GM12878 (cell line): Measurements from ENCODE around the gene IL17F. TPM values are rescaled to one million over a fixed set of nuclear protein-coding genes. Genes with fewer than 3 reads are reported as not detected.
A peak's percentile ranks its signal among the peaks of the same experiment; 100 is the strongest.

Experiments used
- ATAC-seq: fragments of 200-7000 bp; cut with Tn5 transposase; 3 replicates; pipeline ENCODE4 v1.9.1; 2020; ENCODE audit warnings: mild to moderate bottlenecking, moderate library complexity
- BruUV-seq: library from RNA; stranded (reverse); fragments of 400-500 nt; replicated peaks from 2 replicates; lab custom pipeline; 2021; lab: Mats Ljungman, UMichigan
- CTCF ChIA-PET: fragments of 300-600 bp; sonication (Branson Sonifier 250); formaldehyde crosslinking; extraction: SDS; loops from one replicate; lab custom pipeline; 2021; ENCODE audit warnings: inconsistent platforms; lab: Yijun Ruan, JAX
- POLR2A ChIA-PET: fragments of 350-600 bp; formaldehyde crosslinking; extraction: SDS; loops from one replicate; lab custom pipeline; 2021; ENCODE audit warnings: inconsistent platforms; lab: Charles Lee
- RAD21 ChIA-PET: fragments of 300-600 bp; sonication (Branson Sonifier 250); formaldehyde crosslinking; loops from one replicate; lab custom pipeline; 2023; ENCODE audit warnings: antibody characterized with exemption; ENCODE audit not compliant: unreplicated experiment; lab: Charles Lee
- SMC1A ChIA-PET: fragments of 300-600 bp; sonication (Branson Sonifier 250); formaldehyde crosslinking; loops from one replicate; lab custom pipeline; 2023; ENCODE audit not compliant: unreplicated experiment, uncharacterized antibody; lab: Charles Lee
- DNase-seq: peaks from one replicate; pipeline ENCODE4 v3.0.0-alpha.2; 2011; ENCODE audit warnings: low read depth, low spot score
- FAIRE-seq: peaks from 3 replicates; lab custom pipeline; 2011; peaks lifted over from hg19 to GRCh38; lab: Jason Lieb, UNC
- H2AFZ ChIP-seq: 2 replicates; pipeline ENCODE4 v1.6.0; 2011; ENCODE audit warnings: low read depth, low read length, control low read depth; ENCODE audit not compliant: control insufficient read depth
- H3K27ac ChIP-seq: 2 replicates; pipeline ENCODE4 v1.5.1; 2011; ENCODE audit warnings: control low read depth; ENCODE audit not compliant: control insufficient read depth, insufficient read depth
- H3K27me3 ChIP-seq, 2 experiments: replicated peaks in 1 of 2; 2 replicates each; pipeline versions ENCODE4 v1.6.0 to v1.6.1; 2011; ENCODE audit warnings: low read length in 1 of 2; ENCODE audit not compliant: control insufficient read depth in 2 of 2, insufficient read depth in 2 of 2
- H3K36me3 ChIP-seq, 2 experiments: 2 replicates each; pipeline ENCODE4 v1.5.1; 2011; ENCODE audit warnings: low read length in 1 of 2; ENCODE audit not compliant: control insufficient read depth in 2 of 2, insufficient read depth in 2 of 2
- H3K4me1 ChIP-seq: 2 replicates; pipeline ENCODE4 v1.6.1; 2011; ENCODE audit warnings: mild to moderate bottlenecking, low read length, moderate library complexity, mixed read lengths; ENCODE audit not compliant: control insufficient read depth, insufficient read depth
- H3K4me2 ChIP-seq: 2 replicates; pipeline ENCODE4 v1.6.0; 2011; ENCODE audit warnings: control low read depth; ENCODE audit not compliant: control insufficient read depth, insufficient read depth
- H3K4me3 ChIP-seq: fragments of 200-600 bp; sonication (generic); 2 replicates; pipeline ENCODE4 v1.5.1; 2016
- H3K79me2 ChIP-seq: 2 replicates; pipeline ENCODE4 v1.6.0; 2011; ENCODE audit warnings: low read length; ENCODE audit not compliant: control insufficient read depth, insufficient read depth
- H3K9ac ChIP-seq: 2 replicates; pipeline ENCODE4 v1.8.0; 2011; ENCODE audit warnings: low read length, control low read depth, mixed read lengths; ENCODE audit not compliant: control insufficient read depth, insufficient read depth
- H3K9me3 ChIP-seq: replicated peaks from 3 replicates; pipeline ENCODE4 v1.5.1; 2011; ENCODE audit warnings: mild to moderate bottlenecking, low read length; ENCODE audit not compliant: control insufficient read depth, insufficient read depth
- H4K20me1 ChIP-seq: 2 replicates; pipeline ENCODE4 v1.6.0; 2011; ENCODE audit not compliant: control insufficient read depth, insufficient read depth
- CHD1 ChIP-seq: IDR thresholded peaks from 2 replicates; pipeline ENCODE4 v1.6.1; 2012; ENCODE audit warnings: low read depth, low read length, improper control_type of control experiment
- IKZF2 ChIP-seq, 2 experiments: fragments of 450-650 bp; IDR thresholded peaks; 2 replicates each; pipeline ENCODE4 v1.6.1; 2017; ENCODE audit warnings: mild to moderate bottlenecking in 2 of 2, moderate library complexity in 2 of 2
- POLR2AphosphoS5 ChIP-seq: IDR thresholded peaks from 2 replicates; pipeline ENCODE4 v1.6.1; 2011; ENCODE audit warnings: mild to moderate bottlenecking, low read length, inconsistent platforms
- RUNX3 ChIP-seq: IDR thresholded peaks from 2 replicates; pipeline ENCODE4 v1.6.1; 2012; ENCODE audit warnings: low read length, inconsistent platforms
- WGBS: methylation state at CpG from one replicate; pipeline ENCODE4 v1.1.6; 2016; ENCODE audit warnings: low lambda C conversion rate; ENCODE audit not compliant: insufficient replicate concordance, insufficient coverage; ENCODE audit errors: missing lambda C conversion rate; 5-methylcytosine and 5-hydroxymethylcytosine counted together
- in situ Hi-C: fragments of 300-500 bp; cut with MboI; formaldehyde crosslinking; loops from 9 replicates; pipeline ENCODE4 v1.14.3; 2018; ENCODE audit warnings: mixed read lengths
- intact Hi-C: fragments of 100-400 bp; cut with micrococcal nuclease; formaldehyde crosslinking; loops from one replicate; pipeline ENCODE4 v1.14.2; 2022; ENCODE audit not compliant: unreplicated experiment
- polyA plus RNA-seq, 11 experiments: library from polyadenylated mRNA; depleted of rRNA in 4 of 11; unstranded in 6 of 11; stranded (reverse) in 5 of 11; fragments of >200 nt; fragmentation: Nextera tagmentation in 4 of 11; fragmentation: Illumina TruSeq in 1 of 11; extraction: Ambion mirVana in 4 of 11; extraction: Trizol in 1 of 11; gene quantifications; 1 replicate in 1 of 11; 2 replicates in 10 of 11; pipeline versions ENCODE4 v1.2.1 to v1.2.3, GENCODE V29; 2011 to 2016; ENCODE audit warnings: inconsistent platforms in 2 of 11, missing spikeins in 2 of 11, low read depth in 1 of 11
- total RNA-seq, 4 experiments: library from RNA; depleted of rRNA in 3 of 4; stranded (reverse); fragments of >200 nt in 3 of 4; fragmentation: Illumina TruSeq in 1 of 4; extraction: Trizol in 1 of 4; gene quantifications; 2 replicates each; pipeline versions ENCODE4 v1.2.1 to v1.2.3, GENCODE V29; 2013 to 2021
- TF ChIP-seq, protein P1 (sequence below): fragments of 450-650 bp; IDR thresholded peaks from 2 replicates; pipeline ENCODE4 v1.6.1; 2016; ENCODE audit warnings: mild to moderate bottlenecking

Gene IL17F
- total and polyA plus RNA-seq, 10 of the 15 experiments (the other 5 are each of a cell fraction or from before 2014, with no cell fraction given) = 0.20 TPM; not detected in 9

DNA sequence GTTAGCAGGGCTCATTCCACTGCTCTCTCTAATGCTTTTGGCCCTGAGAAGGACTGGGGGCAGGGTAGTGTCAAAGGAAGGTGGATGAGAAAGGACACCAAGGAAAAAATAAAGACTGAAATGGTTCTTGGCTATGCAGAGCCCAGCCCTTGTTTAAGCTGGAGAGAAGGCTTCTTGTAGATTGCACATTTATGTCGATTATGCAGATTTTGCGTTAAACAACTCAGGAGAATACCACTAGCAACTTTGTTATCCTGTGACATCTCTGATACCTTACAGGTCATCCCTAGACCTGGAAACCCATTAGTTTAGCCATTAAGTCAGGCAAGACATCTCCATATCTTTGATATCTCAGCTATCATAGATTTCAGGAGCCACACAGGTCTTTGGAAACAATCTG, 11.1 kb upstream of the IL17F start:
- SMC1A ChIA-PET = interaction anchor here (1.4 kb wide), 1 partner anchor 134 kb away, joined by 3 read pairs; no protein-coding TSS in a partner anchor
- DNase-seq (no peak), FAIRE-seq (no peak), ATAC-seq (no peak)
- H3K27me3 ChIP-seq = no peaks in the 10 kb centered on the region; a peak in 2 of 4 replicates
- no peak overlapping the region for H3K4me3 ChIP-seq
- intact Hi-C loops (no loop called here), in situ Hi-C loops (no loop called here)
- TF ChIP-seq, protein P1, sequence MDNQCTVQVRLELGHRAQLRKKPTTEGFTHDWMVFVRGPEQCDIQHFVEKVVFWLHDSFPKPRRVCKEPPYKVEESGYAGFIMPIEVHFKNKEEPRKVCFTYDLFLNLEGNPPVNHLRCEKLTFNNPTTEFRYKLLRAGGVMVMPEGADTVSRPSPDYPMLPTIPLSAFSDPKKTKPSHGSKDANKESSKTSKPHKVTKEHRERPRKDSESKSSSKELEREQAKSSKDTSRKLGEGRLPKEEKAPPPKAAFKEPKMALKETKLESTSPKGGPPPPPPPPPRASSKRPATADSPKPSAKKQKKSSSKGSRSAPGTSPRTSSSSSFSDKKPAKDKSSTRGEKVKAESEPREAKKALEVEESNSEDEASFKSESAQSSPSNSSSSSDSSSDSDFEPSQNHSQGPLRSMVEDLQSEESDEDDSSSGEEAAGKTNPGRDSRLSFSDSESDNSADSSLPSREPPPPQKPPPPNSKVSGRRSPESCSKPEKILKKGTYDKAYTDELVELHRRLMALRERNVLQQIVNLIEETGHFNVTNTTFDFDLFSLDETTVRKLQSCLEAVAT = no peak
- TF ChIP-seq RUNX3 (no peak), CHD1 (no peak), POLR2AphosphoS5 (no peak), IKZF2 (IDR thresholded peaks at IDR 0.05) (no peak)
- no peak overlapping the region for H3K27ac ChIP-seq
- CTCF ChIA-PET = interaction anchor here (0.6 to 1.4 kb wide), 3 partner anchors 23 to 92 kb away, joined by 3 to 6 read pairs (median 3); no protein-coding TSS in a partner anchor
- RAD21 ChIA-PET = no interaction called here
- H3K79me2 ChIP-seq = no peaks in the 10 kb centered on the region
- no TSS peak for BruUV-seq
- H3K9me3 ChIP-seq = no peaks in the 10 kb centered on the region; the same call in 2 of the 3 replicates
- peak overlapping the region; percentile 13; the same call in 1 of the 2 replicates for H3K4me2 ChIP-seq
- POLR2A ChIA-PET = no interaction called here
- no peaks in the 10 kb centered on the region for H4K20me1 ChIP-seq
- H3K36me3 ChIP-seq = no peaks in the 10 kb centered on the region; a peak in 1 of 4 replicates
- WGBS = 97% methylated on average over 2 of the region's 2 CpGs
- H3K4me1 ChIP-seq = peaks cover 12% of the 10 kb centered on the region
- H3K9ac ChIP-seq = no peak overlapping the region
- H2AFZ ChIP-seq = no peak overlapping the region
